Measurements from ENCODE around the gene DNAJC21.

Gene DNAJC21

GRCh38 chr5:34929134-34929719 lies at the start of gene DNAJC21:
Gene DNAJC21 (plus strand): TSS chr5:34929559. CDS start chr5:34929820, 261 bp downstream.
- peak; percentile 98 to 99 for DNase-seq (ENCODE audit: low read depth in 2 of 2)

- DNase-seq (ENCODE audit: low read depth in 2 of 2): no peak
Observed at GRCh38 chr5:34881246-34881645, 48.1 kb upstream of the DNAJC21 start.

DNA sequence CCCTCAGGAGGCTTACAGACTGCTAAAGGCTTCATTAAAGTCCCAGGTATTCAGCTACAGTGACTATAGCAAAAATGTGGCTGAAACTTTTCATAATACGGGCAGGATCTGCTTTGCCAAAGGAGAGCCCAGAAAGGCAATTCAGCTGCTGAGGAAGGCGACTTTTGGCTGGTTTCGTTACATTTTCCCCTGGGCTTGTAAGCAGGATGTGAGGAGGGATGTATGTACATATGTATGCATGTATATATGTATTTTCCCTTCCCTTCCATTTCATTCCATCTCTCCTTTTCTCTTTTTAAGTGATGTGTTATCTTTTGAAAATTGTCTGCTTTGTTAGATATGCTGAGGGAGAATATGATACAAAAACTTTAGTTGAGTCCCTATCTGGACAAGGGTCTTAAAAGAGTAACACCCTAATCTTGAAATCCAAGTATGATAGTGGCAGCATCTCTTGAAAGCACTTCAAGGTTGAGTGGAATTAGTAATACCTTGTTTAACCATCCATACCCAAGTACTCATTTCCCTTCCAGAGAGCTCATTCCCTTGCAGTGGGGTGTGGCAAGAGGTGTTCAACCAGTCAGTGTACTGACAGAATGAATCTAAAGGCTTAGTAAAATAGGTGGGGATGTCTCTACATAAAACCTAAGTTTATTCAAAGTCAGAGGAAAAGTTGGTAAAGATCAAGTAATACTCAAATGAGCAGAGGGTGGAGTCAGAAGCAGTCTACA lies 42.8 kb upstream of the DNAJC21 start:
- DNase-seq (ENCODE audit: low read depth in 2 of 2): no peak

DNA sequence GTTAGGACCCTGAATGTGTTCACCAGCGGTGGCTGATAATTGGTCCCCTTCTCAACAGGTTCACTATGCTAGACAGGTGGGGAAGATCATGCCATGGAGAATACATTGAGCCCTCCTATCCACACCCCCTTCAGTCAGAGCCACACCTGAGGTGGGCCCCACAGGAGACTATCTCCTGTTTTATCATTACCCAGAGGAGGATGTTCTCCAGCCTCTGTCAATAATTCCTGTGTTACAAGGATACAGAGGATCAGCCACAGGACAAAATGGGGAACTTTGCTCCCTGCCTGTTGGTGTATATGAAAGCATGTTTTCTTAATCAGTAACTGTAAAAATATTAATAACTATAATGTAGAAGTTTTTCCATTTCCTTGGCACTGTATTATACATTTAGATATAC lies 40.0 kb upstream of the DNAJC21 start:
- no peak for DNase-seq (ENCODE audit: low read depth in 2 of 2)

GRCh38 chr5:34891981-34892380 lies 37.4 kb upstream of the DNAJC21 start:
- no peak for DNase-seq (ENCODE audit: low read depth in 2 of 2)

- no peak for DNase-seq (ENCODE audit: low read depth in 2 of 2)
Observed at GRCh38 chr5:34892414-34892813, 36.9 kb upstream of the DNAJC21 start.

GRCh38 chr5:34894716-34895115 lies 34.6 kb upstream of the DNAJC21 start:
- no peak for DNase-seq (ENCODE audit: low read depth in 2 of 2)

- DNase-seq (ENCODE audit: low read depth in 2 of 2): no peak
Observed at GRCh38 chr5:34895641-34896419, 33.5 kb upstream of the DNAJC21 start.

DNA sequence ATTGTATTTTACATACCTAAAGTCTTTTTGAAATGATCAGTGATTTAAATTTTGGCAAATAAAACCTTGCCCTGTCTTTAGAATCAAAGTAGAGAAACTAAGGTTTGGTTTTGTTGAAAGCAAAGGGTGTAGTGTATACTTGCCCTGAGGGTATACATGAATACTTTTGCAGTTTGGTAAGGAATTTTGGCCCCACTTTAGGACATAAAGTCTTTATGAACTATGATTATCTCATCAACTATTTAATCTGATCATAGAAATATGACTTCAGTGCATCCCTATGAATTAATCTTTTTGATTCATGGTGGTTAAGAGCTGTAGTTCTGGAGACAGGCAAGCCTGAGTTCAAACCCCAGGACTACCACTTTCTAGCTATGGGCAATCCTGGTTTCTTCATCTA lies 31.7 kb upstream of the DNAJC21 start:
- no peak for DNase-seq (ENCODE audit: low read depth in 2 of 2)

DNA sequence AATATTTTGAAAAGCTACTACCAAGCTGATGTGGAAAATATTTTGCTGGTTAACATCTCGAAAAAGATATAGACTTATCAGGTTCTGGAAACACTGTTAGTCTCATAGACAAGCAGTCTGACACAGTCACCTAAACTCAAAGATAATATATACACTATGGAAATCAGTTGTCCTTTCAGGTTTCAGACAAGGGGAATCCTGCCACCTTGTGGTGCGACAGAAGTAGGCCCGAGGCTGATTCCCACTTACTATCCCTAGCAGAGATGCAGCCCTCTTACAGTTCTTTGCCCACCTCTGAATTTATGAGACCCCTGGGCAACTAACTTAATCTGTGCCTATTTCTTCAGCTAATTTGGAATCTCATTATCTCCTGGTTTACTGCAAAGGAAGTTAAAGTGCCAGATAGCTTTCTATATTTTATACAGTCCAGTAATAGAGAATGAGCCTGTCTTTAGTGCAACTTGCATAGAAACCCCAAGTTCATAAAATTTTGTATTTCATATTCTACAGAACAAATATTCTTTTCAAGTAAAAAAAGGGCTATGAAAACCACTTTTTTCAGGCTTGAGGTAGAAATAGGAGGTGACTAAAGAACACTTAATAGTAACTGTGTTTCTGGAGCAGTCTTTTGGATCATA lies 31.0 kb upstream of the DNAJC21 start:
- DNase-seq (ENCODE audit: low read depth in 2 of 2): peak; percentile 30 to 41

DNA sequence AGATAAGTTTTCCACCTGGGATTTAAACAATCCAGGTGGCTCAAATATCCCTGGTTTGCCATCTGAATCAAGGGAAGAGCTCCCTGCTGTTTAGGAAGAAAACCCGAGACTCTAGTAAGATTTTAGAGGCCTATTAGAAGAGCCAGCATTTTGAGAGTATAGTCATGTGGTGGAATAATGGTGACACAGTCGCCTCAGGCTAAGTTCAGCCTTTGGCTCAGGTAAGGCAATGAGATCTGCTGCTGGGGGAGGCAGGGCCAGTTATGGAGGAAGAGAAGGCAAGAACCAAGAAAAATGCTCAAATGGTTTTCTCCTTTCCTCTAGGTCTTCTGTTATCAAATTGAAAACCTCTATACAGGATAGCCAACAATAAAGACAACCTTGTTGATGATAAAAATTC lies 30.3 kb upstream of the DNAJC21 start:
- no peak for DNase-seq (ENCODE audit: low read depth in 2 of 2)

DNA sequence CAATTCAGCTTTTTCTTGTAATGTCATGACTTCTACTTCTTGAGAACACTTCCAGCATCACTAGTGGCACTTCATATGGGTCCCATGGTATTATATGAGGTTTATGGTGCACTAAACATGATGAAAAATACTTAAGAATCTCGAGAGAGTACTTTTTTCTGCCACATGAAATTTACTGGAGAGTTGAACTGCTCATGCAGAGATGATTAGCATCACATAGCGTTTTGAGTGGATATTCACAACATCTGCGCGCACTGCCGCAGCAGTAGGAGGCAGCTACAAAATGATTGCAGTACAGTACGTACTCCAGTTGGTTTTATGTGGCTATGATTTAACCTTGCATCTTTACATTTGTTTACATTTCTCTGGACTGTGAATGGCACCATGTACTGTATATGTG lies 28.7 kb upstream of the DNAJC21 start:
- no peak for DNase-seq (ENCODE audit: low read depth in 2 of 2)

DNA sequence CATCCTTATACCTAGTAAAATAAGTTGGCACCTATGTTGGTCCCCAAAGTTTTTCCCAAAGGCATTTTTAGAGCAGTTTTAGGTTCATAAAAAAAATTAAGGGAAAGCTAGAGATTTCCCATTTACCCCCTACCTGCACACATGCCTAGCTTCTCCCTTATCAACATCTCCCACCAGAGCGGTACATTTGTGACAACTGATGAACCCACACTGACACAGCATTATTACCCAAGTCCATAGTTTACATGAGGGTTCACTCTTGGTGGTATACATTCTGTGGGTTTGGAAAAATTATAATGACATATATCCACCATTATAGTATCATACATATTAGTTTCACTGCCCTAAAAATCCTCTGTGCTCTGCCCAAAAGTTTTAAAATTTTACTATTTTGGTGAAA lies 26.1 kb upstream of the DNAJC21 start:
- DNase-seq (ENCODE audit: low read depth in 2 of 2): no peak

- no peak for DNase-seq (ENCODE audit: low read depth in 2 of 2)
Observed at GRCh38 chr5:34905564-34905963, 23.8 kb upstream of the DNAJC21 start.

DNA sequence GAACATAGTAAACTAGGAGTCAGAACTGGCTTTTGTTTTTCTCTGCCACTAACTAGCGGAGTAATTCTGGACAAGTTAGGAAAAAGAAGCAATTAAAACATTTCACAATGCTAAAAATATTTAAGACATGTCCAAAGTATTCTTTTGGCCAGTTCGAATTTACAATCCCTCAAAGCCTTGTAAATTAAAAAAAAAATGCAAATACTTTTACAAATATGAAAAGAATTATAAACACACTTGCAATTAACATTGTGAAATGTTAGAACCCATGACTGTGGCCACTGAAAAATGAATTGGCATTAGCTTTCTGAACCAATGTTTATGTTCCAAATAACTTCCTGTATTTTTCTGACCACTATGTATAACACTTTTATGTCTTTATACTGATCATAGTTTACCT lies 16.3 kb upstream of the DNAJC21 start:
- no peak for DNase-seq (ENCODE audit: low read depth in 2 of 2)

DNA sequence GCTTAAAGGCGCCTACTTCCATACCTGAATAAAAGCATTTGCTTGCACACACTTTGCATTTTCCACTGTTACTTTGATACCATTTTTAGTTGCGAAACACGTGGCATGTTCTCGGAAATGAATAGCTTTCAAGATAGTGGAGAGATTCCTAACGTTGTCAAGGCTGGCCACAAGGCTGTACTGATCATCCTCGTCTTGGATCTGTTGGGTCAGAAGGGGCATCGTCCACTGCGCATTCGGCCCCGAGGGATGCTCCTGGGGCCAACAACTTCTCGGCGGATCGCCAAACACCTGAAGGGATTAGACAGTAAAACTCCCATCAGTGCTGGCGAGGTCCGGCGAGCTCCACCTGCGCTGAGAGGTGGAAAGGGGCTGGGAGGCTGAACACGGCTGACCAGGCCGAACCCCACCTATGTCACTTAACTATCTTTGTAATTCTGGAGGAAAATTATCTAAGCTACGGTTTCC lies 14.7 kb upstream of the DNAJC21 start:
- no peak for DNase-seq (ENCODE audit: low read depth in 2 of 2)

DNA sequence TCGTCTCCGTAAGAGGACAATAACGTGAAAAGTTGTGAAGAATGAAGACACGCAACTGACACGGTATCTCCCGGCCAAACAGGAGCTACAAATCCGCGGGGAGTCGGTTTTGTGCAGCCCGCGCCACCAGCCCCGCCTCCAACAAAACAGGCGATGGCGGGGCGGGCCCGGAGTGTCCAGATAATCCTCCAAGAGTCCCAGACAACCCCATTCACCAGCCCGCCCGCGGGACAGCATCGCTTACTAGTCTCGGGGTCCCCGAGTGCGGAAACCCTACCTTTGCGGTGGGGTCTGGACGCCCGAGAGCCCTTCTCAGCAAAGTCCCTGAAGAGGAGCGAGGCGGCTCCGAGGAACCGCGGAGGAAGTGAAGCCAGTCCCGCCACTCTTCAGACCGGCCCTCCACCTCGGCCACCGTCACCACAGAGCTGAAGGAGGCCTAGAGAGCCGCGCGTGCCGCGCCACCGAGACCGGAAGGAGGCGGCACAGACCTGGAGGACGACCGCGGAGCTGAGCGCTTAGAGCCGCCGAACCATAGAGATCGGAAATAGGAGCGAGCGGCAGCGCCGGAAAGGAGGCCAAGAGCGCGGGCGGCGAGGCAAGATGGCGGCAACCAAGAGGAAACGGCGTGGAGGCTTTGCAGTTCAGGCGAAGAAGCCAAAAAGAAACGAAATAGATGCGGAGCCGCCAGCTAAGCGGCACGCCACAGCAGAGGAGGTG lies 14.1 kb upstream of the DNAJC21 start, which contains the start of the genes BRIX1 and RAD1:
BRIX1 (plus strand) TSS at position 573 of the 717 bp plus-strand sequence; CDS start at position 601, 28 bp downstream.
RAD1 (minus strand) TSS at position 366 of the 717 bp plus-strand sequence. CDS start 612 bp downstream, outside the sequence.
- DNase-seq (ENCODE audit: low read depth in 2 of 2): peak; percentile 89 to 91

- no peak for DNase-seq (ENCODE audit: low read depth in 2 of 2)
Observed at GRCh38 chr5:34915856-34916192, 13.5 kb upstream of the DNAJC21 start.

GRCh38 chr5:34916518-34916917 lies 12.8 kb upstream of the DNAJC21 start:
- DNase-seq (ENCODE audit: low read depth in 2 of 2): no peak

GRCh38 chr5:34918025-34918424 lies 11.3 kb upstream of the DNAJC21 start:
- DNase-seq (ENCODE audit: low read depth in 2 of 2): no peak

- no peak for DNase-seq (ENCODE audit: low read depth in 2 of 2)
Observed at GRCh38 chr5:34919077-34919476, 10.3 kb upstream of the DNAJC21 start.
